Breast epithelium (tissue), 3 donors: ENCODE data around the gene DUOX2.

Experiments used
- POLR2A ChIP-seq: fragments of 450-650 bp; IDR thresholded peaks from one replicate; pipeline ENCODE4 v1.6.1; 2016; ENCODE audit warnings: antibody characterized with exemption, mild to moderate bottlenecking, moderate library complexity
- TF ChIP-seq, protein P1 (sequence below), 3 donors: fragments of 450-650 bp; IDR thresholded peaks; one replicate each; pipeline ENCODE4 v1.5.1; 2016 to 2017; ENCODE audit warnings: antibody characterized with exemption in 3 of 3, mild to moderate bottlenecking in 3 of 3, moderate library complexity in 3 of 3

DNA sequence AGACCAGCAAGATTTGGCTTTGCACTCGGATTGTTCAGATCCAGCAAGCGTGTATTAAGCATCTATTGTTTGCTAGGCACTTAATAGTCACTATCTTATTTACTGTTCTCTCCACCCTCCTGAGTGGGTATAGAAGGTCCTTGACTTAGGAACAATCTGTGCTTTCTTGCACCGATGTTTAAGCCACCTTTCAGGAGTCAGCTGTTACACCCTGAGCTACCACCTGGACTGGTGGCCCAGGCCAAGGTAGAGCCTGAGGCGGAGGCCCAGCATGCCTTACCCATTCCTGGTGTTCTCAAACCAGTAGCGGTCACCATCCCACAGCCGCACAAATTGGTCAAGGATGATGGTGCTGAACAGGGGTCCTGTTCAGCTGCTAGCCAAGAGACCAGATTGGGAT, 25.8 kb upstream of the DUOX2 start:
- no peak for TF ChIP-seq POLR2A
- TF ChIP-seq, protein P1, sequence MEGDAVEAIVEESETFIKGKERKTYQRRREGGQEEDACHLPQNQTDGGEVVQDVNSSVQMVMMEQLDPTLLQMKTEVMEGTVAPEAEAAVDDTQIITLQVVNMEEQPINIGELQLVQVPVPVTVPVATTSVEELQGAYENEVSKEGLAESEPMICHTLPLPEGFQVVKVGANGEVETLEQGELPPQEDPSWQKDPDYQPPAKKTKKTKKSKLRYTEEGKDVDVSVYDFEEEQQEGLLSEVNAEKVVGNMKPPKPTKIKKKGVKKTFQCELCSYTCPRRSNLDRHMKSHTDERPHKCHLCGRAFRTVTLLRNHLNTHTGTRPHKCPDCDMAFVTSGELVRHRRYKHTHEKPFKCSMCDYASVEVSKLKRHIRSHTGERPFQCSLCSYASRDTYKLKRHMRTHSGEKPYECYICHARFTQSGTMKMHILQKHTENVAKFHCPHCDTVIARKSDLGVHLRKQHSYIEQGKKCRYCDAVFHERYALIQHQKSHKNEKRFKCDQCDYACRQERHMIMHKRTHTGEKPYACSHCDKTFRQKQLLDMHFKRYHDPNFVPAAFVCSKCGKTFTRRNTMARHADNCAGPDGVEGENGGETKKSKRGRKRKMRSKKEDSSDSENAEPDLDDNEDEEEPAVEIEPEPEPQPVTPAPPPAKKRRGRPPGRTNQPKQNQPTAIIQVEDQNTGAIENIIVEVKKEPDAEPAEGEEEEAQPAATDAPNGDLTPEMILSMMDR (IDR thresholded peaks at IDR 0.05) = no peak
